Activated naive CD4-positive, alpha-beta T cell treated with anti-CD3 and anti-CD28 coated beads, Interleukin-2, amount 10 ng/mL, durations not matched to agents 7 days and 5 days (primary cell): ENCODE data around the gene YPEL3.

Experiments
- CTCF ChIA-PET: fragments of 350-600 bp; sonication (Branson Sonifier 250); formaldehyde crosslinking; loops from one replicate; lab custom pipeline; 2021; ENCODE audit warnings: antibody characterized with exemption; lab: Charles Lee
- DNase-seq: peaks from one replicate; pipeline ENCODE4 v3.0.0-alpha.2; 2020
- H3K27ac Mint-ChIP-seq: one replicate; pipeline ENCODE4 v1.8.0; 2021; ENCODE audit warnings: mild to moderate bottlenecking, moderate library complexity, mixed read lengths
- H3K27me3 Mint-ChIP-seq: one replicate; pipeline ENCODE4 v1.8.0; 2021; ENCODE audit warnings: mild to moderate bottlenecking, mixed read lengths
- H3K36me3 Mint-ChIP-seq: one replicate; pipeline ENCODE4 v1.8.0; 2021; ENCODE audit warnings: mixed read lengths
- H3K4me1 Mint-ChIP-seq: one replicate; pipeline ENCODE4 v1.8.0; 2021; ENCODE audit warnings: mixed read lengths
- H3K4me3 Mint-ChIP-seq: one replicate; pipeline ENCODE4 v1.8.0; 2021; ENCODE audit warnings: mild to moderate bottlenecking, moderate library complexity, mixed read lengths
- H3K9me3 Mint-ChIP-seq: one replicate; pipeline ENCODE4 v1.8.0; 2021; ENCODE audit warnings: mixed read lengths

YPEL3 gene

GRCh38 chr16:30065943-30066760 lies 29.9 kb downstream of the YPEL3 start:
- no peak for DNase-seq
- Mint-ChIP-seq H3K4me3 (peak overlapping the region; percentile 100), H3K36me3 (peaks cover 49% of the 10 kb centered on the region), H3K27me3 (no peaks in the 10 kb centered on the region), H3K27ac (peak overlapping the region; percentile 98), H3K9me3 (no peaks in the 10 kb centered on the region), H3K4me1 (peaks cover 47% of the 10 kb centered on the region)
- CTCF ChIA-PET: interaction anchor here (1.2 to 6.9 kb wide), 6 partner anchors 10 to 46 kb away, joined by 3 to 41 read pairs (median 5); partner anchors contain the start of genes PPP4C and TBX6

- Mint-ChIP-seq H3K9me3 (no peaks in the 10 kb centered on the region), H3K27me3 (peaks cover 4% of the 10 kb centered on the region), H3K4me3 (peak within 1 kb of the TSS; percentile 100), H3K36me3 (peaks cover 47% of the 10 kb centered on the region), H3K4me1 (peaks cover 45% of the 10 kb centered on the region), H3K27ac (peak within 1 kb of the TSS; percentile 98)
- DNase-seq: peak; percentile 97
- CTCF ChIA-PET: interaction anchor here (1.2 to 6.9 kb wide), 4 partner anchors 10 to 47 kb away, joined by 3 to 41 read pairs (median 18); partner anchors contain the start of genes PPP4C and TBX6
These were observed 30.7 kb downstream of the YPEL3 start, which contains the start of gene ALDOA for GRCh38 chr16:30065102-30065942. TSS of gene ALDOA (plus strand) at chr16:30065760. CDS start at chr16:30066898, 1,138 bp downstream.

GRCh38 chr16:30064729-30065101 lies 31.3 kb downstream of the YPEL3 start:
- Mint-ChIP-seq H3K36me3 (peaks cover 42% of the 10 kb centered on the region), H3K4me3 (peak overlapping the region; percentile 100), H3K27me3 (peaks cover 4% of the 10 kb centered on the region), H3K9me3 (no peaks in the 10 kb centered on the region), H3K4me1 (peaks cover 39% of the 10 kb centered on the region), H3K27ac (peak overlapping the region; percentile 98)
- DNase-seq: no peak
- CTCF ChIA-PET: interaction anchor here (1.3 to 6.9 kb wide), 4 partner anchors 9 to 550 kb away, joined by 3 to 41 read pairs (median 18); partner anchors contain the start of genes PPP4C and TBX6

- peak; percentile 78 for DNase-seq
- H3K4me3 Mint-ChIP-seq: peak overlapping the region; percentile 100
- no peaks in the 10 kb centered on the region for H3K9me3 Mint-ChIP-seq
- peaks cover 4% of the 10 kb centered on the region for H3K27me3 Mint-ChIP-seq
- H3K36me3 Mint-ChIP-seq: peaks cover 36% of the 10 kb centered on the region
- CTCF ChIA-PET: interaction anchor here (0.7 to 6.9 kb wide), 7 partner anchors 9 to 551 kb away, joined by 3 to 41 read pairs (median 5); partner anchors contain the start of genes PPP4C and TBX6
- H3K4me1 Mint-ChIP-seq: peaks cover 33% of the 10 kb centered on the region
- H3K27ac Mint-ChIP-seq: peak overlapping the region; percentile 98
These were observed 31.9 kb downstream of the YPEL3 start for GRCh38 chr16:30063893-30064728.

- Mint-ChIP-seq H3K36me3 (peaks cover 29% of the 10 kb centered on the region), H3K4me1 (peaks cover 26% of the 10 kb centered on the region), H3K27me3 (peaks cover 4% of the 10 kb centered on the region), H3K27ac (peak overlapping the region; percentile 98), H3K9me3 (no peaks in the 10 kb centered on the region), H3K4me3 (peak overlapping the region; percentile 100)
- CTCF ChIA-PET: interaction anchor here (0.7 to 4.3 kb wide), 5 partner anchors 8 to 552 kb away, joined by 3 to 31 read pairs (median 5); partner anchors contain the start of gene TBX6
- DNase-seq: no peak
These were observed 32.6 kb downstream of the YPEL3 start for GRCh38 chr16:30063278-30063892.

- CTCF ChIA-PET: interaction anchor here (1.0 to 1.1 kb wide), 2 partner anchors 29 to 31 kb away, joined by 3 to 4 read pairs; partner anchors contain the start of gene TBX6
- H3K27me3 Mint-ChIP-seq: peaks cover 4% of the 10 kb centered on the region
- H3K9me3 Mint-ChIP-seq: no peaks in the 10 kb centered on the region
- H3K36me3 Mint-ChIP-seq: peaks cover 9% of the 10 kb centered on the region
- peaks cover 11% of the 10 kb centered on the region for H3K4me1 Mint-ChIP-seq
- no peak overlapping the region for H3K27ac Mint-ChIP-seq
- DNase-seq: no peak
- H3K4me3 Mint-ChIP-seq: no peak overlapping the region
These were observed 35.0 kb downstream of the YPEL3 start for GRCh38 chr16:30060836-30061554.

GRCh38 chr16:30060346-30060745 lies 35.7 kb downstream of the YPEL3 start:
- CTCF ChIA-PET: interaction anchor here (0.7 to 1.0 kb wide), 2 partner anchors 27 to 31 kb away, joined by 3 read pairs; partner anchors contain the start of gene TBX6
- Mint-ChIP-seq H3K4me1 (peaks cover 15% of the 10 kb centered on the region), H3K27ac (no peak overlapping the region), H3K36me3 (peaks cover 6% of the 10 kb centered on the region), H3K9me3 (no peaks in the 10 kb centered on the region), H3K27me3 (peaks cover 4% of the 10 kb centered on the region), H3K4me3 (no peak overlapping the region)
- DNase-seq: no peak

- DNase-seq: peak; percentile 73
- peaks cover 39% of the 10 kb centered on the region for H3K4me1 Mint-ChIP-seq
- CTCF ChIA-PET: interaction anchor here (0.5 to 3.3 kb wide), 15 partner anchors 8 to 1070 kb away, joined by 3 to 31 read pairs (median 3); partner anchors contain the start of genes ALDOA, C16orf92, LAT and TBX6
- peak overlapping the region; percentile 44 for H3K27ac Mint-ChIP-seq
- H3K9me3 Mint-ChIP-seq: no peaks in the 10 kb centered on the region
- H3K27me3 Mint-ChIP-seq: peaks cover 15% of the 10 kb centered on the region
- peak overlapping the region; percentile 55 for H3K4me3 Mint-ChIP-seq
- peaks cover 2% of the 10 kb centered on the region for H3K36me3 Mint-ChIP-seq
These were observed 41.0 kb downstream of the YPEL3 start for GRCh38 chr16:30054959-30055553.

- Mint-ChIP-seq H3K9me3 (no peaks in the 10 kb centered on the region), H3K27ac (no peak overlapping the region), H3K4me3 (peak overlapping the region; percentile 70), H3K27me3 (peaks cover 17% of the 10 kb centered on the region), H3K4me1 (peaks cover 39% of the 10 kb centered on the region), H3K36me3 (peaks cover 2% of the 10 kb centered on the region)
- CTCF ChIA-PET: interaction anchor here (0.5 to 3.3 kb wide), 7 partner anchors 10 to 354 kb away, joined by 3 to 31 read pairs (median 4); partner anchors contain the start of genes ALDOA and TLCD3B
- DNase-seq: no peak
These were observed 41.6 kb downstream of the YPEL3 start for GRCh38 chr16:30054451-30054850.

GRCh38 chr16:30053376-30054015 lies 42.5 kb downstream of the YPEL3 start:
- Mint-ChIP-seq H3K4me3 (peak overlapping the region; percentile 89), H3K36me3 (peaks cover 2% of the 10 kb centered on the region), H3K27me3 (peaks cover 21% of the 10 kb centered on the region), H3K9me3 (no peaks in the 10 kb centered on the region), H3K4me1 (peaks cover 43% of the 10 kb centered on the region), H3K27ac (peak overlapping the region; percentile 60)
- DNase-seq: no peak
- CTCF ChIA-PET: interaction anchor here (1.0 to 3.3 kb wide), 3 partner anchors 11 to 38 kb away, joined by 4 to 31 read pairs (median 15); partner anchors contain the start of genes ALDOA, TBX6 and TLCD3B

GRCh38 chr16:30052671-30053372 lies 43.2 kb downstream of the YPEL3 start:
- Mint-ChIP-seq H3K4me3 (peak overlapping the region; percentile 89), H3K36me3 (peaks cover 2% of the 10 kb centered on the region), H3K9me3 (no peaks in the 10 kb centered on the region), H3K27ac (peak overlapping the region; percentile 85), H3K27me3 (peaks cover 27% of the 10 kb centered on the region), H3K4me1 (peaks cover 43% of the 10 kb centered on the region)
- DNase-seq: peak; percentile 94
- CTCF ChIA-PET: interaction anchor here (3.2 kb wide), 1 partner anchor 21 kb away, joined by 15 read pairs; the partner anchor contains the start of gene TLCD3B
